Spleen (tissue), 7 donors: ENCODE results near the gene EEF2K.

ENCODE experiments used
- CTCF ChIP-seq, 11 experiments: fragments of 200-600 bp in 7 of 11; fragments of 450-650 bp in 4 of 11; sonication (generic) in 4 of 11; IDR thresholded peaks in 8 of 11; conservative IDR thresholded peaks in 3 of 11; 1 replicate in 7 of 11; 2 replicates in 4 of 11; pipeline versions ENCODE4 v1.4.0 to v1.8.0; 2016 to 2021; ENCODE audit warnings: antibody characterized with exemption in 11 of 11, inconsistent platforms in 4 of 11, mild to moderate bottlenecking in 1 of 11
- POLR2A ChIP-seq, 3 donors: fragments of 450-650 bp; IDR thresholded peaks; one replicate each; pipeline ENCODE4 v1.5.1; 2017; ENCODE audit warnings: antibody characterized with exemption in 3 of 3, mild to moderate bottlenecking in 1 of 3
- donor health status: DM: no; HTN: no; CAD: no; lungs with moderate emphysema.
- donor health status: DM: no; HTN: no; CAD: no.
- donor health status: DM: no; HTN: no; CAD: no.

GRCh38 chr16:22220714-22221113, 14.6 kb downstream of the EEF2K start:
- TF ChIP-seq CTCF (IDR thresholded peaks at IDR 0.05 in 8 of 11, conservative IDR thresholded peaks at IDR 0.05 in 3 of 11): no peak
- no peak for TF ChIP-seq POLR2A (IDR thresholded peaks at IDR 0.05)
